Mucosa of gallbladder (tissue), 1 donor: ENCODE results near the gene SCPEP1. TPM values are rescaled to one million over a fixed set of nuclear protein-coding genes. Genes with fewer than 3 reads are reported as not detected.
"Not testable (repeated sequence)": the region's sequence is repeated elsewhere in the genome, so short reads cannot be mapped to it uniquely, and the experiment has no call there.

ENCODE experiments used
- DNase-seq: peaks from one replicate; pipeline ENCODE4 v3.0.0-alpha.2; 2020; ENCODE audit warnings: low spot score
- total RNA-seq: library from RNA; stranded (reverse); gene quantifications from one replicate; pipeline ENCODE4 v1.2.1, GENCODE V29; 2021
- donor health status: DM: no; HTN: no; CAD: no.

Gene SCPEP1
- total RNA-seq, 1 donor from 2014 or later = 77.0 TPM

DNA sequence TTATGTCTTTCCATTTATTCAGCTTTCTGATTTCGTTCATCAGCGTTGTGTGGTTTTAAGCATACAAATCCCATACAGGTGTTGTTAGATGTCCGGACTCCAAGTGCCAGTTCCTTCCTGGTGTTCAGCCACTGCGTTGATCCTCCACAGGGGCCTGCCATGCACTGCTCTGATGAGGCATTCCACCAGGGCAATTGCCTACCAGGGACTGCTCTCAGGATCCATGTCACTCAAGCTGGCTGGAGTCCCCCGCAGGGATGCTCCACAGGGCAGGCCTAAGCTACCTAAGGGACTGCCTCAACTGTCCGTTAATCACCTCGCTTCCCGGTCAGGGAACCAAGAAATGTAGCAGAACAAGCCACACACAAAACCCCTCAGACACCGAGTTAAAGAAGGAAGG is 12.7 kb upstream of the SCPEP1 start:
- DNase-seq = not testable (repeated sequence)

DNA sequence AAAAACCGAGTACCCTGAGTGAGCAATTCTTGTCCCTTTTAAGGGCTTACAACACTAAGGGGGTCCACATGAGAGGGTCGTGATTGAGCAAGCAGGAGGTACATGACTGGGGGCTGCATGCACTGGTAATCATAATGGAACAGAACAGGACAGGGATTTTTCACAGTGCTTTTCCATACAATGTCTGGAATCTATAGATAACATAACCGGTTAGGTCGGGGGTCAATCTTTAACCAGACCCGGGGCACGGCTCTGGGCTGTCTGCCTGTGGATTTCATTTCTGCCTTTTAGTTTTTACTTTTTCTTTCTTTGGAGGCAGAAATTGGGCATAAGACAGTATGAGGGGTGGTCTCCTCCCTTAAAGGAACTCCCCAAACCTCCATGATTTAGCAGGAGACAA is 12.2 kb upstream of the SCPEP1 start:
- DNase-seq = not testable (repeated sequence)

DNA sequence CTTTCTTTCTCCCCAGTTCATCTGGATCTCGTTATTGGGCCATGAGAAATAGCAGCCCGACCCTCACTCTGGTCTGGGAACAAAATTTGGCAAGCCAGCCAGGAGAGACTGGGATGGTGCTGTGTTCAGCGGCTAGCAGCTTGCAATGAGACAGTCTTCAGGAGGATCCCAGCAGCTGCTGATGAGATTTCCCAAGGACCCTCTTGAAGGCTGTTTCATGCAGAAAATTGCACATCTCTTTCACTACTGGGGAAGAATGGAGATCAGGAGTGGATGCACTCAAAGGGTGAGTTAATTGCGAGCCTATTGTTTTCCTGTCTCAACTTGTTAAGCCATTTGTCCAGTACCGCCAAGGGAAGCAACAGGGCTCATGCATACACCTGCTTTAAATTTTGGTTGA is 11.6 kb upstream of the SCPEP1 start:
- DNase-seq = no peak

DNA sequence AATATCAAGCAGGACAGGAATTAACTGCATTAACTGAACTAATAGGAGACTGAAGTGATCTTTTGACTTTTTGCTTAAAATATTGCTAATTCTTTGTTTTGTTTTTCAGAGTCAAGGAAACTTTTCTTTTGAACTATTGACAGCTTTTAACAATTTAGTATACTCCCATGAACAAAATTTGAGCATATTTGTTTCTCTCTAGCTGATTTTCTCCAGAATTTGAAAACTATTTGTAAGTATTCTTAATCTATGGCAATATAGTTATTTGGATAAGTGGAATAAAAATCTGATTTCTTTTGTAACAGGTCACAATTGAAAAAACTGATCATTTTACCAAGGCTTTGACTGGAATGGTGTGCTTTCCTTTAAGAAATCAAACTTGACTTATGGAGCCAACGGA is 7.0 kb upstream of the SCPEP1 start:
- no peak for DNase-seq

DNA sequence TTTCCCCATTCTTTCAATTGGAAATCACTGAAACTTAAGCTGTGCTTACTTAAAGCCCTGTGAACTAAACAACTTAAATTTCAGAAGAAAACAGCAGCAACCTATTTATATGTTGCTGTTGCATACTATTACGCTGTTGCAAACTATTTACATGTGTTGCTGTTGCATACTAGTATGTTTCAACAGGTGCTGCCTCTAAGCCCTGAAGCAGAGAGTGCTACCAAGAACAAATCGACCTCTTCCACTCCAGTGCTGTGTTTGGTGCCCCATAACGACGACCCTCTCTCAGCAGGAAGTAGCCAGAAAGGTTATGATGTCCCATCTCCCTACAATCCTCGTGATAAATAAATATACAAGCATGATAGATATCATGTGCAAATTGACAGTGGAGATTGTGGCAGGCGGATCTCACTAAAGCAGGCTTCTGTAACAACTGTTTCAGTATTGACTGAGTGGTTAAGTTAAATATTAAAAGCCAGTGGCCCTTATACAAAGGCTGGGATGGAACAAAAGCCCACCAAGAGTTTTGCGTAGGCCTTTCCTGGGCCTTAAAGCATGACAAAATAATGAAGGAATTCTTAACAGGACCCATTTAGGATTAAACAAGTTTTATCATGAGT is 5.7 kb upstream of the SCPEP1 start:
- no peak for DNase-seq

DNA sequence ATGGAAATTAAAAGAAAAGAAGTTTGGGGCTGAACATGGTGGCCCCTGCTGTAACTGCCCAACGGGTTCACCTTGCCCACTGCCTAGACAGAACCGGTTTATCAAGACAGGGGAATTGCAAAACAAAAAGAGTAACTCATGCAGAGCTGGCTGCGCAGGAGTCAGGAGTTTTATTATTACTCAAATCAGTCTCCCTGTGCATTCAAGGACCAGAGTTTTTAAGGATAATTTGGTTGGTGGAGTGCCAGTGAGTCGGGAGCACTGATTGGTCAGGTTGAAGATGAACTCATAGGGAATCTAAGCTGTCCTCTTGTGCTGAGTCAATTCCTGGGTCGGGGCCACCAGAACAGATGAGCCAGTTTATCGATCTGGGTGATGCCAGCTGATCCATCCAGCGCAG is 4.4 kb upstream of the SCPEP1 start:
- DNase-seq = no peak

DNA sequence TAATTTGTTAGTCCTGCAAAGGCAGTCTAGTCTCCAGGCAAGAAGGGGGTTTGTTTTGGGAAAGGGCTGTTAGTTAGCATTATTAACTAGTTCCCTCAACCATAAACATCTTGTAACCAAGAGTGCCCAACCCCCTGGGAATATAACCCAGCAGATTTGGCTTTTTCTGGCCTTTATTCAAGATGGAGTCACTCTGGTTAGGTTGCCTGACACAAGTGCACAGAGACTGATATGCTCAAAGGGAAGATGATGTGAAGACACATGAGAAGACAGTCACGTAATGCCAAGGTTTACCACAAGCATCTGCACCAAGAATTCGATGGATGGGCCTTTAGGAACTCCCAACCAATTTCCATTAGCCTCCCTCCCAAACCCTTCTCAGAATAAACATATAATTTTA is 3.9 kb upstream of the SCPEP1 start:
- no peak for DNase-seq

DNA sequence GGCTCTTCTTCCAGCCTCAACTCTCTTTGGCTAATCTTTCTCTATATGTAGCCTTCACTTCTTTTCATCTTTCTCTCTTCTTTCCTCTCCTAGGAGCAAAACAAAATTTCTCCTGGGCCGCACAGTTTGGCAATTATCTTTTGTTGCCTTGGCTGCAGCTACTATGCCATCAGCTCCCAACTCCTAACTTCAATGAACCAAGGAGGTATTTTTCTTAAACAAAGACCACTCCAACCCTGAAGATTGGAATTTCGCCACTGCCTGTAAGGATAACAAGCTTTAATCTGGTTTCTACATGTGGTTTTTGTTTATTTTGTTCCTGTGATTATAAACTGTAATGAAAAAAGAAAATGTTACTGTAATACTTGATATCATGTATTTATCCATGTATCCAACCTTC is 2.3 kb upstream of the SCPEP1 start:
- DNase-seq = no peak

DNA sequence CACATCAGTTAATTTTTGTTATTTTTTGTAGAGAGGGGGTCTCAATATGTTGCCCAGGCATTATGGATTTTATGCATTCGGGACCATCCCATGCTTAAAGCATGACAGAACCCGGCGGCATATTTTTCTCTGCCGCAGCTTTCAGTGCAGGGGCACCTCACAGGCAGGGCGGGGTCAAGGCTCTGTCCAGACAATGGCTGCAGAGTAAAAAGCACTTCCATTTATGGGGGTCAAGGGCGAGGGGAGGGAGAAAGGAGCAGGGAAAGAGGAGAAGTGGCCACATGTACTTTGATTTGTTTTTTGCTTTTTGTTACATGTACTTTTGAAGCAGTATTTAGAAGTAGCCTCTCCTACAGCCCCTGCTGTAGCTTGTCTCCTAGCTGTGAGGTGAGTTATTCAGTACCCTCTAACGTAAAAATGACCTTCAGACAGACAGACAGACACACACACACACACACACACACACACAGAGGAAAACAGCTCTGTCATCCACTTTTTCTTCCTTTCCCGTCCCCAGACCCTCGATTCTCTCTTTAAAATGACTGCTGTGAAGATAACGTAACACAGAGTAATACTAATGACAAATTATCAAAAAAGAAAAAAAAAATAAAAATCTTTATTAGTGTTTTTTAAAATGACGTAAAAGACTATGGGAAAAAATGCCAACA is 856 bp upstream of the SCPEP1 start:
- DNase-seq = no peak

DNA sequence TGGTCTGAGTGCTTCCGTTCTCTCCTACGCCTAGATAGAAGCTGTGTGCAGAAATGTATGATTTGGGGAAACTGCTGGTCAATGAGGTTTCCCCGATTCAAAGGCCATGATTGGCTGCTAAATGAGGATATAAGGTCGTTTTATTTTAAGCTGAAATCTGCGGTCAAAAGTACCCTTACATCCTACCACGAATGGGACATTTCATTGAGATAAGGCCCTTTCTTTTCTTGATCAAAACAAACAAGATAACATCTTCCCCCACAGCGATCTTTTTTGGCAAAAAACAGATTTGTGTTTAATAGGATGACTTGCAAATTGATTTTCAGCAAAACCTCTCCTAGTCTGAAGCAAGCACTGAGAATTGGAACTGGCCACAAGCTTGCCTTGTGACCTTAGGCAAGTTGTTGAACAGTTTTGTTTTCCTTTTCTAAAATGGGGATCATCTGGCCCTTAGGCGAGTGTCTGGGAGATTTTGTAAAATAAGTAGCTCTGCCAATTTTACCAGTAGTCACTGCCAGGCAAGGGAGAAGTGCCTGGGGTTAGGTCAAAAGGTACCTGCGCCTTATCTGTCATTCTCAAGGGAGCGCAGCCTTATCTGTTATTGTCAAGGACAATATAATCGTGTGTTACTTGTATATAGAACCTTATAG is 635 bp downstream of the SCPEP1 start:
- DNase-seq = no peak

DNA sequence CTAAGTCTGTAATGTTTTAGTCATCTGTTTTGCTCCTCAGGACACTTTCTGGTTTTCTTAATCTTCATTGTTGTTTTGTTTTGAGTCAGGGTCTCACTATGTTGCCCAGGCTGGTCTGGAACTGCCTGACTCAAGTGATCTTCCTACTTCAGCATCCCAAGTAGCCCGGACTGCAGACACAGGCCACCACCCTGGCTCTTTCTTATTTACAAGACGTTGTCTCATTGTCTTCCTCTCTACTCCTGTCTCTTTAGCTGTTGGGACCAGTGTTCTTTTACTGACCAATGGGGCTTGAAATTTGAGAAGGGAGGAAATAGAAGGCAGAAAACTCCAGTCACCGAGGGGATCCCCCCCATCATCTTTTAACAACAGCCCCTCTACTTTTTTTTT is 1.2 kb downstream of the SCPEP1 start:
- DNase-seq = no peak

DNA sequence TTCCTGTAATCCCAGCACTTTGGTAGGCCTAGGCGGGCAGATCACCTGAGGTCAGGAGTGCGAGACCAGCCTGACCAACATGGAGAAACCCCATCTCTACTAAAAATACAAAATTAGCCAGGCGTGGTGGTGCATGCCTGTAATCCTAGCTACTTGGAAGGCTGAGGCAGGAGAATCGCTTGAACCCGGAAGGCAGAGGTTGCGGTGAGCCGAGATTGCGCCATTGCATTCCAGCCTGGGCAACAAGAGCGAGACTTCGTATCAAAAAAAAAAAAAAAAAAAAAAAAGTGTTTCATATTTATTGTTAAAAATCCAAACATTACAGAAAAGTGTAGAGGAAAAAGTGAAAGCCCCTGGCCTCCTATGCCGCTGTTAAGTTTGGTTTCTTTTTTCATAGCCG is 2.6 kb downstream of the SCPEP1 start:
- not testable (repeated sequence) for DNase-seq

DNA sequence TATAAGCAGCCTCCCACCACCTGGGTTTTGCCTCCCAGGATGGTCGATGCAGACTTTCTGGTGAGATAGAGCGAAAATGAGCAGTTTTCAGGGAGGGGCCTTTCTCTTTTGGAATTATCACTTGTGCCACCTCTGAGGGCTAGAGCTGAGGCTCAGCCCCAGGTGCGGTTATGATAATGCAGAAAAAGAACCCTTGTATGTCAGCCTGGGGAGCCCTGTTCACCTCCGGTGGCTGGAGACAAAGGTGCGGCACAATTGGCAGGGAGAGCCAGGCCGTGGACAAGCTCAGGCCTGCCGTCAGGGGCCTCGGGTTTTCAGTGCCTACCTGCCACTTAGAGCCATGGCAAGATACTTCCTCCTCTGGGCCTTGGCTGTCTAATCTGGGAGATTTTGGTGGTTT is 4.4 kb downstream of the SCPEP1 start:
- no peak for DNase-seq

DNA sequence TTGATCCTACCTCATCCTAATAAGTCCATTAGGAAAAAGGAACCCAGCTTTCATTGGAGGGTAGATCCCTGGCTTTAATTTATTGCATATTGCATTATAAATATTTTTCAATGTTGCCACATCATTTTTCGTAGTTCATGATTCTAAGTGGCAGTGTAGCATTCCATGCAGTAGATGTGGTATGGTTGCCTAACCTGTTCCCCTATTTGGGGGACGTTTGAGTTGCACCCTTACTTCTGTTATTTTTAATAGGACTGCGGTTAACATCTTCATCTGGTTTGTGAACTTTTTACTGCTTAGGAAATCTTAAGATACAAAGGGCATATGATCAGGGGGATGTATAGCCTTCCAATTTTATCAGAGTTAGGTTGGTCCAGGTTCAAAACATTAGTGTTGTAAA is 5.4 kb downstream of the SCPEP1 start:
- no peak for DNase-seq

DNA sequence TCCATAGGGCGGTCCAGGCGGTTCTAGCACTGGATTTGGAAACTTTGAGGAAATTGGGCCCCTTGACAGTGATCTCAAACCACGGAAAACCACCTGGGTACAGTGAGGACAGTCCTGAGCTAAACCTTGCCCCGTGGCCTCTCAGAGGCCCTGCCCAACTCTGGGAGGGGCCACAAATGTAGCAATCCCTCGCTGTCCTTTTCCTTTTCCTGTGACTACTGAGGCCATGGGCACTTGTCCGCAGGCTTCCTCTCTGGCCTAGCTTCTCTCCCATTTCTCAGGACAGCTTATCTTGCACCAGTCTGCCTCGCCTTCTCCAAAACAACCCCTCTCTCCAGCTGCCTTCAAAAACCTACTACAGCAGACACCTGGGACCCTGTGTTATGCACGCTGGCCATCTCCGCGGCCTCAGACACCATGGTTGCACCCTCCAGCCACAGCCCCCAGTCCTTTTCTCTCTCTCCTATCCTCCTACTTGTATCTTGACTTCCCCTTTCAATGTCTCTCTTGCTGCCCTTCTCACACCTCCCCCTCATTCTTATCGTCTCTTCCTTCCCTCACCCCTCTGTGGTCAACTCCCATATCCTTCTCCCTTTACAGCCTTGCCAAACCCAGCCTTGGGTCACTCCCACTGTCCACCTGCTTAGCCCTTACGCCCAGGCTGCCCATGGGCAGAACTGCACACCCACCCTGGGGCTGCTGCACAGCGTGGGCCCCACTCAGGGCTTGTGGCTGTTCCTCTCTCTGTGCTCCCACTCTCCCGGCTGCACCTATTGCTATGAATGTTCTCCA is 7.6 kb downstream of the SCPEP1 start:
- no peak for DNase-seq

DNA sequence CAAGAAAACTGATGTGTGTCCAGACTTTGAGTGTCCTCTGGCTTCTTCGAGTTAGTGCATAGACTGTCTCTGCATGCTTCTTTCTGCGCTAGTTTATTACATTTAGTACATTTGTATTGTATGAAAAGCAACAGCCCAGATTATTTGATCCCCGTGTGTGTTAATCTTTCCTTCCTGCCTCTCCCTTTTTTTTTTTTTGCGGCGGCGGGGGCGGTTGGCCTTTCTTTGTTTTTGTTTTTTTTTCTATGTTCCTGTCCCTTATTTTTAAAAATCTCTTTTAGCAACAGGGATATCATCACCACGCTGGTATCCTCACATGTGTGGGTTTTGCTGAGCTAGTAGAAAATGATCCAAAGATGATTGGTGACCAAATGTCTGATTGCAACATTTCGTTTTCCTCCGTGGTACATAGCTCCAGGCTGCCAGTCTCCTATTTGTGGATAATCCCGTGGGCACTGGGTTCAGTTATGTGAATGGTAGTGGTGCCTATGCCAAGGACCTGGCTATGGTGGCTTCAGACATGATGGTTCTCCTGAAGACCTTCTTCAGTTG is 9.4 kb downstream of the SCPEP1 start:
- no peak for DNase-seq

DNA sequence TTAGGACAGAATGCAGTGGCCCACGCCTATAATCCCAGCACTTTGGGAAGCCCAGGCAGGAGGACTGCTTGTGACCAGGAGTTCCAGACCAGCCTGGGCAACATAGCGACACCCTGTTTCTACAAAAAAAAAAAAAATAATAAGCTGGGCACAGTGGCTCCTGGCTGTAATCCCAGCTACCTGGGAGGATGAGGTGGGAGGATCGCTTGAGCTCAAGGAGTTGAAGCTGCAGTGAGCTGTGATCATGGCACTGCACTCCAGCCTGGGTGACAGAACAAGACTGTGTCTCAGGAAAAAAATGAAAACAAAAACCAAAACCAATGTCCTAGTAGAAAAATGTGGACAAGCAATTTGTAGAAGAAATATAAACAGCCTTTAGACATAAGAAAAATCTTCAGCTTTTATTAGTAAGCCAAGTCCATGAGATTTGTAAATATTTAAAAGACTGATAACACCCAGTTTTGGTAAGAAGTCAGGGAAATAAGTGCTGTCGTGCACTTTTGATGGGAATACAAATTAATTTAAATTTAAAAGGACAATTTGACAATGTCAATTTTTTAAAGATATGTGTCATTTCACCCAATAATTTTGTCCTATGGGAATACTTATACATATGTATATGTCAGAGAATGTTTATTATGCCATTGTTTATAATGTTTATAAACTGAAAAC is 11.1 kb downstream of the SCPEP1 start:
- DNase-seq = no peak

DNA sequence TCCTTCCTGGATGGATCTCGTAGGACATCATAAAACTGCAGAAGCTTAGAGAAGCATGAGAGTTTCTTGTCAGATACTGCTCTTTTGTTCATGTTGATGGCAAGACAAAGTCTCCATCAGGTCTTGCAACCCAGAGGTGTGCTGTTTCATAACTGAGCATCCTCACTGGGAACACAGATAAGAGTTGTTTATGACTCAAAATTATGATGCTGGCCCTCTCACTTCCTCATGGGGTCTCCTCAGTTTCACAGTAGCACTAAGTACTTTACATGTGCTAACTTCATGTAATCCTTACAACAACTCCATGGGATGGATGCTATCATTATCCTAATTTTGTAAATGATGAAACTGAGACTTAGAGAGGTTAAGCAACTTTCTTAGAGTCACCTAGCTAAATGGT is 14.4 kb downstream of the SCPEP1 start:
- no peak for DNase-seq

DNA sequence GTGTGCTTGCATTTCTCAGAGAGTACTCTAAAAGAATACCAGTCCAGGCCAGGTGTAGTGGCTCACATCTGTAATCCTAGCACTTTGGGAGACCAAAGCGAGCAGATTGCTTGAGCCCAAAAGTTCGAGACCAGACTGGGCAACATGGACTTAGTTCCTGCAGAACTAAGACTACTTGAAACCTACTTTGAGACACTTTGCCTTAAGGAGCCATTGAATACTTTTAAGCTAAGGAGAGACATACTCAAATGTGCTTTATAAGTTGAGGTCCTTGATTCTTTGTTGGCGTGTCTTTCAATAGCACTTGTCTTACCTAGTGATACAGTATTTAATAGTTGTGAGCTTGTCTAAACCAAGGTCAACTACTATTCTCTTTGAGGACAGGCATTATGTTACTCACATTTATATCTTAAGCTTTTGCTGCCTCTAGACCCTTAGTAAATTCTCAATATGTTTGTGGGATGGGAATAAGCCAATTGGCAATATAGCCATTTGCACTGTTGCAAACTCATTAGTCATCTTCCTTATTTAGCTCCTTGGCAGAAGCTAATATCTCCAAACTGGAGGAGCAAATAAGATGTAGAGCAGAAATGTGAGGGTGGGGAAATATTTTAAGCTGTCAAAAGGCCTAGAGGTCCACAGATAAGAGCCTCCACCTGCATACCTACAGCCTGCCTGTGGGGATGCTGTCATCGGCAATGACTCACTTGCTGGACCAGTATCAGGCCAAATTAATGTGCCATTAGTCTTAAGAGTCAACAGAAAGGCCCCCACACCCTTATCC is 16.3 kb downstream of the SCPEP1 start:
- no peak for DNase-seq

DNA sequence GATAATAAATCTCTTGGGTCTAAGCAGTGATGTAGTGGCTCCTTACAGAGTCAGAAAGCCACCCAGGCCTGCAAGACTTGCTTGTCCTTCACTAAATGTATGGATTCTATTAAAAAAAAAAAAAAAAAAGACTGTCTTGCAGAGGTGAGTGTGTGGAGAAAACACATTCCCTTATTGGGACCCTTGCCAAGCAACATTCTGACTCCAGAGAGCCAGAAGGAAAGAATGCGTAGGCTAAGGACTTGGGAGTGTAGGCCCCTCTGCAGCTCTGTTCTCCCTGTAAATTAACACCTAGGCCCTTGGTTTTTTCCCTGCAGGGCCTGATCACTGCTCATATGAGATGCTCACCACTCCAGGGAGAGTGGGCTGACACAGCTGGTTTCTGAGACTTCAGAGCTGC is 17.8 kb downstream of the SCPEP1 start:
- DNase-seq = no peak

DNA sequence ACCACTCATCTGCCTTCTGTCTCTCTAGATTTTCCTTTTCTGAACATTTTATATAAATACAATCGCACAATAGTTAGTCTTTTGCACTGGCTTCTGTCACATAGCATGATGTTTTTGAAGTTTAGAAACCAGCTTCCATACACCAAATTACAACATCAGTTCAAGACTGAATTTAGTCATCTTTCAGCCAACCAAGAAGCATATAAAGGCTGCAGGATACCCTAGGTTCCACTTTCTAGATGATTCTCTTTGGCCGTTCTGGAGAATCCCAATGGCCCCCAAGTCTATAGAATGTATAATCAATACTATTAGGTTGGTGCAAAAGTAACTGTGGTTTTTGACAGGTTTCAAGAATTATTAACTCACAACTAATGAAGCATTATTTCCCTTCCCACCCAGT is 19.4 kb downstream of the SCPEP1 start:
- DNase-seq = no peak
